Smooth muscle cell (in vitro differentiated cells): ENCODE data around the gene CFAP46. TPM values are rescaled to one million over a fixed set of nuclear protein-coding genes. Genes with fewer than 3 reads are reported as not detected.

Experiments used
- DNase-seq: peaks from one replicate; lab custom pipeline; 2025; ENCODE audit not compliant: unreplicated experiment; lab: John Stamatoyannopoulos, UW
- H2AFZ ChIP-seq: fragments of 200-600 bp; sonication (generic); 2 replicates; pipeline ENCODE4 v1.6.0; 2016; ENCODE audit warnings: antibody characterized with exemption, low read depth, mild to moderate bottlenecking
- H3F3A ChIP-seq: fragments of 200-600 bp; sonication (generic); 2 replicates; pipeline ENCODE4 v1.6.0; 2017; ENCODE audit warnings: antibody characterized with exemption, low read depth
- H3K27ac ChIP-seq: fragments of 200-600 bp; sonication (generic); 2 replicates; pipeline ENCODE4 v1.5.1; 2016; ENCODE audit warnings: low read depth, mild to moderate bottlenecking
- H3K27me3 ChIP-seq: fragments of 200-600 bp; sonication (generic); 2 replicates; pipeline ENCODE4 v1.6.1; 2016; ENCODE audit warnings: low read depth, mild to moderate bottlenecking
- H3K36me3 ChIP-seq: fragments of 200-600 bp; sonication (generic); 2 replicates; pipeline ENCODE4 v1.5.1; 2016; ENCODE audit warnings: low read depth
- H3K4me1 ChIP-seq: fragments of 200-600 bp; sonication (generic); 2 replicates; pipeline ENCODE4 v1.5.1; 2016; ENCODE audit warnings: low read depth
- H3K4me2 ChIP-seq: fragments of 200-600 bp; sonication (generic); 2 replicates; pipeline ENCODE4 v1.6.0; 2016; ENCODE audit warnings: mild to moderate bottlenecking
- H3K4me3 ChIP-seq: fragments of 200-600 bp; sonication (generic); 2 replicates; pipeline ENCODE4 v1.5.1; 2016; ENCODE audit warnings: mild to moderate bottlenecking
- H3K79me2 ChIP-seq: fragments of 200-600 bp; sonication (generic); 2 replicates; pipeline ENCODE4 v1.6.0; 2016; ENCODE audit warnings: low read depth, mild to moderate bottlenecking
- H3K9ac ChIP-seq: fragments of 200-600 bp; sonication (generic); 2 replicates; pipeline ENCODE4 v1.6.0; 2016; ENCODE audit warnings: low read depth
- H3K9me3 ChIP-seq: fragments of 200-600 bp; sonication (generic); replicated peaks from 2 replicates; pipeline ENCODE4 v1.5.1; 2016; ENCODE audit warnings: low read depth
- H4K20me1 ChIP-seq: fragments of 200-600 bp; sonication (generic); 2 replicates; pipeline ENCODE4 v1.6.0; 2016; ENCODE audit warnings: low read depth
- WGBS: methylation state at CpG from one replicate; pipeline ENCODE4 v1.1.7; 2016; ENCODE audit warnings: low lambda C conversion rate; 5-methylcytosine and 5-hydroxymethylcytosine counted together
- polyA plus RNA-seq: library from polyadenylated mRNA; unstranded; fragments of >200 nt; fragmentation: Nextera tagmentation; extraction: Ambion mirVana; gene quantifications from 2 replicates; pipeline ENCODE4 v1.2.1, GENCODE V29; 2016
- total RNA-seq: library from RNA; depleted of rRNA; stranded (reverse); fragments of >200 nt; gene quantifications from 2 replicates; pipeline ENCODE4 v1.2.3, GENCODE V29; 2014
- TF ChIP-seq, protein P1 (sequence below): fragments of 200-600 bp; sonication (generic); IDR thresholded peaks from 2 replicates; pipeline ENCODE4 v1.5.1; 2017; ENCODE audit warnings: borderline replicate concordance, mild to moderate bottlenecking, antibody characterized with exemption; ENCODE audit not compliant: insufficient read depth, poor library complexity, severe bottlenecking

CFAP46 gene
- total and polyA plus RNA-seq, 2 experiments from 2014 or later, result 1.1 to 2.0 TPM

DNA sequence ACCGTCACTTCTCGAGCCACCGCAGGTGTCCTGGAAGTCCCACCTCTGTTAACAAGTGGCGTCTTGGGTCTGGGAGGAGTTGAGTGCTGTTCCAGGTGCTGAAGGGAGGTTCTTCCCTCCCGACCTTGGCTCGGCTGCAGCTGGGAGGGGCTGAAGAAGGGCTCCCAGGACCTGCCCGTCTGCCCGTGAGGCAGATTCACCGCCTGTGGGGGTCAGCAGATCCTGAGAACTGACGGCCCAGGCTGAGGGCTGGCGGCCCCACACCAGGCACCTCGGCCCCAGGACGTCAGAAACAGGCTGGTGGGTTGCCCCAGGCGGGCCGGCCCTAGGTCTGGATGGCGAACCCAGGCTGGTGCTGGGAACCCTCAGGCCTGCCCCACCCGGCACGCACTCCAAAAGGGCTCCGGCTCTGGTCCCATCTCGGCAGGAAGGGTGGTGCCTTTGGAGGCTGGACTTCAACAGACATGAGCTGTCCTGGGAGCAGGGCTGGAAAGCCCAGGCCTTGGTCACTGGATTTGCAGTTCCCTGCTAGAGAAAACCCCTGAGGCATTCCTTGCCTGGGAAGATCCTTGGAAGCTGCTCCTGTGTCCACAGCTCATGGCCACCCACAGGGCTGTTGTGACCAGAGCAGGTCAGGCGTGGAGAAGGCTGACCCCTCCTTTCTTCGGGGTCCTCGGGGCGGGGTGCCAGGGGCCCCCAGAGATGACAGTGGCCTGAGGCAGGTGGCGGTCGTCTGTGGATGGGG lies 42.6 kb upstream of the CFAP46 start:
- H2AFZ ChIP-seq, result no peak overlapping the region
- H3K9ac ChIP-seq, result no peak overlapping the region
- H3K4me2 ChIP-seq, result no peak overlapping the region
- H3K36me3 ChIP-seq, result no peaks in the 10 kb centered on the region
- H3K4me1 ChIP-seq, result no peaks in the 10 kb centered on the region
- no peaks in the 10 kb centered on the region for H3F3A ChIP-seq
- WGBS, result 57% methylated on average over 26 of the region's 26 CpGs
- TF ChIP-seq, protein P1, sequence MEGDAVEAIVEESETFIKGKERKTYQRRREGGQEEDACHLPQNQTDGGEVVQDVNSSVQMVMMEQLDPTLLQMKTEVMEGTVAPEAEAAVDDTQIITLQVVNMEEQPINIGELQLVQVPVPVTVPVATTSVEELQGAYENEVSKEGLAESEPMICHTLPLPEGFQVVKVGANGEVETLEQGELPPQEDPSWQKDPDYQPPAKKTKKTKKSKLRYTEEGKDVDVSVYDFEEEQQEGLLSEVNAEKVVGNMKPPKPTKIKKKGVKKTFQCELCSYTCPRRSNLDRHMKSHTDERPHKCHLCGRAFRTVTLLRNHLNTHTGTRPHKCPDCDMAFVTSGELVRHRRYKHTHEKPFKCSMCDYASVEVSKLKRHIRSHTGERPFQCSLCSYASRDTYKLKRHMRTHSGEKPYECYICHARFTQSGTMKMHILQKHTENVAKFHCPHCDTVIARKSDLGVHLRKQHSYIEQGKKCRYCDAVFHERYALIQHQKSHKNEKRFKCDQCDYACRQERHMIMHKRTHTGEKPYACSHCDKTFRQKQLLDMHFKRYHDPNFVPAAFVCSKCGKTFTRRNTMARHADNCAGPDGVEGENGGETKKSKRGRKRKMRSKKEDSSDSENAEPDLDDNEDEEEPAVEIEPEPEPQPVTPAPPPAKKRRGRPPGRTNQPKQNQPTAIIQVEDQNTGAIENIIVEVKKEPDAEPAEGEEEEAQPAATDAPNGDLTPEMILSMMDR, result no peak
- no peak overlapping the region for H3K27ac ChIP-seq
- no peaks in the 10 kb centered on the region for H3K79me2 ChIP-seq
- H4K20me1 ChIP-seq, result no peaks in the 10 kb centered on the region
- no peaks in the 10 kb centered on the region for H3K27me3 ChIP-seq
- H3K9me3 ChIP-seq, result no peaks in the 10 kb centered on the region
- DNase-seq, result no peak
- no peak overlapping the region for H3K4me3 ChIP-seq

DNA sequence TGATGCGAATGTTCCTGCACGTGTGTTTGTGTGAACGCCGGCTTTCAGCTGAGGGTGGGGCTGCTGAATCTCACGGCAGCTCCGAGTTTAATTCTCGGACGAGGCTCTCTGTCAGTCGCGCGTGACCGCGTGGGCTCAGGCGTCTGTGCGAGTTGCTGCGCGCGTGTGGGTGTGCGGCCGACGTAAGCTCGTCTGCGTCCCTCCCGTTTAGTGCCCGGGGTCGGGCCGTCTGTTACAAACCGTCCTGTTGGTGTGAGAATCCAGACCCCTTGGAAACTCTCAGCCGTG lies 41.6 kb upstream of the CFAP46 start:
- WGBS, result 90% methylated on average over 29 of the region's 29 CpGs
- H3K36me3 ChIP-seq, result no peaks in the 10 kb centered on the region
- no peak overlapping the region for H3K4me2 ChIP-seq
- no peak overlapping the region for H2AFZ ChIP-seq
- H4K20me1 ChIP-seq, result no peaks in the 10 kb centered on the region
- no peaks in the 10 kb centered on the region for H3K27me3 ChIP-seq
- no peak overlapping the region for H3K9ac ChIP-seq
- H3K9me3 ChIP-seq, result no peaks in the 10 kb centered on the region
- no peaks in the 10 kb centered on the region for H3K4me1 ChIP-seq
- no peak overlapping the region for H3K27ac ChIP-seq
- H3K79me2 ChIP-seq, result no peaks in the 10 kb centered on the region
- no peak overlapping the region for H3K4me3 ChIP-seq
- DNase-seq, result no peak
- no peaks in the 10 kb centered on the region for H3F3A ChIP-seq
- TF ChIP-seq, protein P1, result no peak

DNA sequence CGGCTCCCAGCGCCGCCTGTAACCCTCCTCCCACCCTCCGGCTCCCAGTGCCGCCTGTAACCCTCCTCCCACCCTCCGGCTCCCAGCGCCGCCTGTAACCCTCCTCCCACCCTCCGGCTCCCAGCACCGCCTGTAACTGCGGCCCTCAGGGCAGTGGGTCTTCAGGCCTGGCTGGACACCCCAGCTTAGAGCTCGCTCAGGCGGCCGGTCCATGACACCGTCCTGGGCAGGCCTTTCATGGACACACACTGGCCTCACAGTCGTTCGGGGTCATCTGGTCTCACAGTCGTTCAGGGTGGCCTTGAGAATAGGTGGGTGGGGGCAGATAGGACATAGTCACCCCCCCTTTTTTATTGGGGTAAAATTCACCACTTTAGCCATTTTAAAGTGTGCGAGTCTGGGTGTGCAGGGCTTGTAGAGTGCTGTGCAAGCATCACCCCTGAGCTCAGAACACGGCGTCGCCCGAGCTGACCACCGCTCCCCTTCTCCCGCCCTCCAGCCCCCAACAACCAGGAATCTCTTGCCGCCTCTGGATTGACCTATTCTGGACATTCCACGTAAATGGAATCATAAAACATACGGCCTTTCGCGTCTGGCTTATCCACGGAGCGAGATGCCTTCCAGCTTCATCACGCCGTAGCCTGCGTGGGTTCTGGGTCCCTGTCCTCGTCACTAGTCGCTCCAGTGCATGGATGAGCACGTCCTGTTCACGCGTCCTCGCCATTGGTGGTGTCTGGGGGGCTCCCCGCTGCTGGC lies 41.1 kb upstream of the CFAP46 start:
- Histone ChIP-seq H3K27me3 (no peaks in the 10 kb centered on the region), H4K20me1 (no peaks in the 10 kb centered on the region), H3K9me3 (no peaks in the 10 kb centered on the region), H3K4me1 (no peaks in the 10 kb centered on the region), H3K4me3 (no peak overlapping the region), H3K27ac (no peak overlapping the region), H3K79me2 (no peaks in the 10 kb centered on the region), H2AFZ (no peak overlapping the region), H3K36me3 (no peaks in the 10 kb centered on the region), H3K9ac (no peak overlapping the region), H3F3A (no peaks in the 10 kb centered on the region), H3K4me2 (no peak overlapping the region)
- TF ChIP-seq, protein P1, result no peak
- WGBS, result 94% methylated on average over 34 of the region's 42 CpGs
- no peak for DNase-seq
